Esophagus squamous epithelium (tissue), 5 donors: ENCODE measurements around the gene SHC2. TPM values are rescaled to one million over a fixed set of nuclear protein-coding genes. Genes with fewer than 3 reads are reported as not detected.
"Not testable (repeated sequence)": the region's sequence is repeated elsewhere in the genome, so short reads cannot be mapped to it uniquely, and the experiment has no call there.

Experiments
- DNase-seq: peaks from one replicate; lab custom pipeline; 2025; lab: John Stamatoyannopoulos, UW
- H3K27ac ChIP-seq, 4 donors: fragments of 200-600 bp; sonication (generic); one replicate each; pipeline ENCODE4 v1.5.1; 2016 to 2019; ENCODE audit warnings: mild to moderate bottlenecking in 1 of 4
- H3K27me3 ChIP-seq, 4 donors: fragments of 200-600 bp; sonication (generic); 1 replicate in 3 of 4; 2 replicates in 1 of 4; pipeline versions ENCODE4 v1.5.1 to v1.6.0; 2017 to 2021; ENCODE audit warnings: antibody characterized with exemption in 1 of 4
- H3K36me3 ChIP-seq, 3 donors: fragments of 200-600 bp; sonication (generic); one replicate each; pipeline ENCODE4 v1.5.1; 2016 to 2019
- H3K4me1 ChIP-seq, 3 donors: fragments of 200-600 bp; sonication (generic); one replicate each; pipeline ENCODE4 v1.5.1; 2017 to 2019
- H3K4me3 ChIP-seq, 4 donors: fragments of 200-600 bp; sonication (generic); 1 replicate in 3 of 4; 2 replicates in 1 of 4; pipeline ENCODE4 v1.5.1; 2016 to 2019; ENCODE audit warnings: mild to moderate bottlenecking in 2 of 4, moderate library complexity in 1 of 4
- H3K9me3 ChIP-seq, 3 donors: fragments of 200-600 bp; sonication (generic); one replicate each; pipeline ENCODE4 v1.5.1; 2016 to 2019
- CTCF ChIP-seq, 6 experiments: fragments of 450-650 bp in 4 of 6; fragments of 200-600 bp in 2 of 6; sonication (generic) in 2 of 6; IDR thresholded peaks; one replicate each; pipeline ENCODE4 v1.5.1; 2016 to 2019; ENCODE audit warnings: antibody characterized with exemption in 6 of 6, mild to moderate bottlenecking in 4 of 6, moderate library complexity in 4 of 6
- POLR2A ChIP-seq, 4 donors: fragments of 450-650 bp; IDR thresholded peaks; one replicate each; pipeline ENCODE4 v1.6.1; 2017; ENCODE audit warnings: antibody characterized with exemption in 4 of 4, mild to moderate bottlenecking in 4 of 4, moderate library complexity in 3 of 4
- WGBS, 2 donors: methylation state at CpG; one replicate each; pipeline ENCODE4 v1.1.5; 2018; 5-methylcytosine and 5-hydroxymethylcytosine counted together
- intact Hi-C: fragments of 100-400 bp; cut with DNase I; formaldehyde crosslinking; loops from one replicate; pipeline ENCODE4 v1.15.0; 2022
- total RNA-seq, 4 donors: library from RNA; depleted of rRNA; stranded (reverse); fragments of >200 nt; gene quantifications; one replicate each; pipeline ENCODE4 v1.1.0, GENCODE V29; 2016
- donor health status: DM: yes; HTN: yes; CAD: no.

Gene SHC2
- total RNA-seq, 4 donors from 2014 or later, result 1.1 to 10.2 (median 4.7) TPM

GRCh38 chr19:425056-425455 lies 35.8 kb downstream of the SHC2 start:
- 80% methylated on average over 1 of the region's 26 CpGs; no CpG with 5 or more reads in 1 of the 2 donors for WGBS, 2 donors
- no peaks in the 10 kb centered on the region for H3K9me3 ChIP-seq
- DNase-seq, result no peak
- peaks cover 0 to 14% (median 0%) of the 10 kb centered on the region in 4 donors for H3K27me3 ChIP-seq
- TF ChIP-seq CTCF (IDR thresholded peaks at IDR 0.05), result no peak
- TF ChIP-seq POLR2A (IDR thresholded peaks at IDR 0.05), result no peak
- H3K4me3 ChIP-seq, result no peak overlapping the region
- no peaks in the 10 kb centered on the region for H3K4me1 ChIP-seq
- H3K36me3 ChIP-seq, result no peaks in the 10 kb centered on the region
- intact Hi-C loops, result no loop called here
- H3K27ac ChIP-seq, result no peak overlapping the region

- DNase-seq, result no peak
- no peaks in the 10 kb centered on the region for H3K36me3 ChIP-seq
- WGBS, 2 donors, result 60 to 90% methylated on average over 1 to 2 of the region's 15 CpGs
- TF ChIP-seq POLR2A (IDR thresholded peaks at IDR 0.05), result no peak
- no peak for TF ChIP-seq CTCF (IDR thresholded peaks at IDR 0.05)
- no peak overlapping the region for H3K4me3 ChIP-seq
- peaks cover 0 to 14% (median 0%) of the 10 kb centered on the region in 4 donors for H3K27me3 ChIP-seq
- no peaks in the 10 kb centered on the region for H3K4me1 ChIP-seq
- H3K9me3 ChIP-seq, result no peaks in the 10 kb centered on the region
- intact Hi-C loops, result no loop called here
- no peak overlapping the region for H3K27ac ChIP-seq
Measured at GRCh38 chr19:424546-424945, 36.3 kb downstream of the SHC2 start.

- peaks cover 0 to 14% (median 0%) of the 10 kb centered on the region in 4 donors for H3K27me3 ChIP-seq
- intact Hi-C loops, result no loop called here
- H3K4me3 ChIP-seq, result no peak overlapping the region
- no peaks in the 10 kb centered on the region for H3K9me3 ChIP-seq
- WGBS, 2 donors, result 76 to 92% methylated on average over 2 to 13 of the region's 25 CpGs
- H3K27ac ChIP-seq, result no peak overlapping the region
- DNase-seq, result no peak
- TF ChIP-seq POLR2A (IDR thresholded peaks at IDR 0.05) (no peak), CTCF (IDR thresholded peaks at IDR 0.05) (no peak)
- no peaks in the 10 kb centered on the region for H3K36me3 ChIP-seq
- H3K4me1 ChIP-seq, result no peaks in the 10 kb centered on the region
Measured at GRCh38 chr19:423691-424466, 37.0 kb downstream of the SHC2 start.

- DNase-seq, H3K4me1 ChIP-seq, H3K4me3 ChIP-seq, intact Hi-C loops, H3K27ac ChIP-seq, H3K9me3 ChIP-seq, H3K36me3 ChIP-seq: not testable (repeated sequence)
- H3K27me3 ChIP-seq, result peaks cover 0 to 21% (median 0%) of the 10 kb centered on the region in 4 donors
- no CpG with 5 or more reads among the region's 9 CpGs for WGBS, 2 donors
Measured at GRCh38 chr19:422917-423226, 38.0 kb downstream of the SHC2 start.

- no peak overlapping the region for H3K27ac ChIP-seq
- H3K4me1 ChIP-seq, result no peaks in the 10 kb centered on the region
- no peaks in the 10 kb centered on the region for H3K9me3 ChIP-seq
- TF ChIP-seq POLR2A (IDR thresholded peaks at IDR 0.05), result no peak
- no peak for TF ChIP-seq CTCF (IDR thresholded peaks at IDR 0.05)
- H3K4me3 ChIP-seq, result no peak overlapping the region
- H3K36me3 ChIP-seq, result no peaks in the 10 kb centered on the region
- intact Hi-C loops, result no loop called here
- no peak for DNase-seq
- peaks cover 0 to 25% (median 0%) of the 10 kb centered on the region in 4 donors for H3K27me3 ChIP-seq
- 74 to 86% methylated on average over 14 to 15 of the region's 40 CpGs for WGBS, 2 donors
Measured at GRCh38 chr19:422213-422916, 38.5 kb downstream of the SHC2 start.
